ENCODE data around the gene FRMD3.
"Not testable (repeated sequence)": the region's sequence is repeated elsewhere in the genome, so short reads cannot be mapped to it uniquely, and the experiment has no call there.

The FRMD3 gene

GRCh38 chr9:83358493-83358892, 179.7 kb downstream of the FRMD3 start:
- H3K4me1 ChIP-seq (ENCODE audit: control insufficient read depth in 2 of 2, insufficient read depth in 2 of 2, low read length in 2 of 2); H3K9ac ChIP-seq (ENCODE audit: low read depth in 1 of 2, low read length in 2 of 2); H3K27me3 ChIP-seq (ENCODE audit: control insufficient read depth in 2 of 2, insufficient read depth in 2 of 2, low read length in 2 of 2); H3K36me3 ChIP-seq (ENCODE audit: control insufficient read depth in 2 of 2, insufficient read depth in 2 of 2, low read length in 2 of 2); H3K4me3 ChIP-seq (ENCODE audit: low read length in 2 of 2); H3K9me3 ChIP-seq (ENCODE audit: control insufficient read depth in 2 of 2, low read length in 2 of 2); H3K27ac ChIP-seq (ENCODE audit: low read depth in 2 of 2, low read length in 2 of 2): not testable (repeated sequence)

GRCh38 chr9:83355729-83356151, 182.5 kb downstream of the FRMD3 start:
- Histone ChIP-seq H3K36me3 (ENCODE audit: control insufficient read depth in 2 of 2, insufficient read depth in 2 of 2, low read length in 2 of 2) (no peaks in the 10 kb centered on the region), H3K27me3 (ENCODE audit: control insufficient read depth in 2 of 2, insufficient read depth in 2 of 2, low read length in 2 of 2) (no peaks in the 10 kb centered on the region), H3K4me1 (ENCODE audit: control insufficient read depth in 2 of 2, insufficient read depth in 2 of 2, low read length in 2 of 2) (no peaks in the 10 kb centered on the region), H3K9me3 (ENCODE audit: control insufficient read depth in 2 of 2, low read length in 2 of 2) (no peaks in the 10 kb centered on the region), H3K9ac (ENCODE audit: low read depth in 1 of 2, low read length in 2 of 2) (no peak overlapping the region), H3K27ac (ENCODE audit: low read depth in 2 of 2, low read length in 2 of 2) (no peak overlapping the region), H3K4me3 (ENCODE audit: low read length in 2 of 2) (no peak overlapping the region)

DNA sequence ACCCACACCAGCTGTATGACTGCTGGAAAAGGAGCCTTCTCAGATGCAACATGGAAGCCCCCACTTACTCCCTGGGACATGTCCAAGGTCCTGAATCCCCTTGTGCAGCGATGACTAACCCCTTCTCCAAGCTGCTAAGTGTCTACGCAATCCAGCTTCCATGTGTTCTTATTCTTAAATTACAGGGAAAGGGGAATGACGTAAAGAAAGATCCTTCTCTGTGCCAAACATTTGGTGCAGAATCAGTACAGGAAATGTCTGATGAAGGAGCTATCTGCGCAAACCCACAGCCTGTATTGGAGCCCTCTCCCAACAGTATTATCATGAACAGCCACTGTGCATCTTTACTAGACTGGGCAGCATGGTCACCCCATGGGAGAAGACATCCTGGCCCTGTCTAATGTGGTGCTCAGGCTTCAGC, 183.2 kb downstream of the FRMD3 start:
- no peaks in the 10 kb centered on the region for H3K27me3 ChIP-seq (ENCODE audit: control insufficient read depth in 2 of 2, insufficient read depth in 2 of 2, low read length in 2 of 2)
- no peak overlapping the region for H3K27ac ChIP-seq (ENCODE audit: low read depth in 2 of 2, low read length in 2 of 2)
- no peaks in the 10 kb centered on the region for H3K36me3 ChIP-seq (ENCODE audit: control insufficient read depth in 2 of 2, insufficient read depth in 2 of 2, low read length in 2 of 2)
- no peak overlapping the region for H3K4me3 ChIP-seq (ENCODE audit: low read length in 2 of 2)
- no peak overlapping the region for H3K9ac ChIP-seq (ENCODE audit: low read depth in 1 of 2, low read length in 2 of 2)
- no peaks in the 10 kb centered on the region for H3K9me3 ChIP-seq (ENCODE audit: control insufficient read depth in 2 of 2, low read length in 2 of 2)
- H3K4me1 ChIP-seq (ENCODE audit: control insufficient read depth in 2 of 2, insufficient read depth in 2 of 2, low read length in 2 of 2): no peaks in the 10 kb centered on the region

GRCh38 chr9:83349031-83349430, 189.2 kb downstream of the FRMD3 start:
- no peak overlapping the region for H3K4me3 ChIP-seq (ENCODE audit: low read length in 2 of 2)
- no peak overlapping the region for H3K27ac ChIP-seq (ENCODE audit: low read depth in 2 of 2, low read length in 2 of 2)
- H3K9me3 ChIP-seq (ENCODE audit: control insufficient read depth in 2 of 2, low read length in 2 of 2): no peaks in the 10 kb centered on the region
- no peaks in the 10 kb centered on the region for H3K4me1 ChIP-seq (ENCODE audit: control insufficient read depth in 2 of 2, insufficient read depth in 2 of 2, low read length in 2 of 2)
- no peaks in the 10 kb centered on the region for H3K27me3 ChIP-seq (ENCODE audit: control insufficient read depth in 2 of 2, insufficient read depth in 2 of 2, low read length in 2 of 2)
- H3K9ac ChIP-seq (ENCODE audit: low read depth in 1 of 2, low read length in 2 of 2): no peak overlapping the region
- no peaks in the 10 kb centered on the region for H3K36me3 ChIP-seq (ENCODE audit: control insufficient read depth in 2 of 2, insufficient read depth in 2 of 2, low read length in 2 of 2)

DNA sequence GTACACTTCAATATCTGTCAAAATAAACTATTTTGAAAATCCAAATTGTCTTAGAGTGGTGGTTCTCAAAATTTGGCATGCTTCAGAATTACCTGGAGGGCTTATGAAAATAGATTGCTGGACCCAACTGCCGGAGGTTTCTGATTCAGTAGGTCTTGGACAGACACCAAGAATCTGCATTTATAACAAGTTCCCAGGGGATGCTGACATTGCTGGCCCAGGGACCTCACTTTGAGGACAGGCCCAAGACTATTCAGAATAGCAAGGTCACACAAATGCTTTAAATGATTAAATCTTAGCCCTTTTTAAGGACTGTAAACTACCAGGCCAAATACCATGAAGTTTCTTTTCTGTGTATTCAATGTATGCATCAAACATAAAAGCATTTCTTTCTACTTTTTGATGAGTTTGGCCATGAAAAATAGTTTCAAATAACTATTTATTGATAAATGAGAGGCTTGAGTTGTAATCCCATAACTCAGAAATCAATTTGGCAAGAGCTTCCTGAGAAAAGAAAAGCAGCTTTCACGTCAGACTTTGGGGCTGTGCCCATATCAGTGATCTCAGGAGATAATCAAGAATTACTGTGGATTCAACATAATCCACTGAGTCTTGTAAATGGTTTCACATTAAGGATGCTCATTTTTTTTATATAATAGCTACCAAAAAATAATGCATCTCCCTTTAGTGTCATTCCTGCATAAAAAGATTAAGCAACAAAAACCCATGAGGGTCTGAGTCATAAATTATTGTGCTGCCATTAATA, 191.4 kb downstream of the FRMD3 start:
- no peak overlapping the region for H3K27ac ChIP-seq (ENCODE audit: low read depth in 2 of 2, low read length in 2 of 2)
- no peaks in the 10 kb centered on the region for H3K9me3 ChIP-seq (ENCODE audit: control insufficient read depth in 2 of 2, low read length in 2 of 2)
- no peak overlapping the region for H3K9ac ChIP-seq (ENCODE audit: low read depth in 1 of 2, low read length in 2 of 2)
- H3K36me3 ChIP-seq (ENCODE audit: control insufficient read depth in 2 of 2, insufficient read depth in 2 of 2, low read length in 2 of 2): peaks cover 0 to 3% of the 10 kb centered on the region in 2 donors
- H3K4me1 ChIP-seq (ENCODE audit: control insufficient read depth in 2 of 2, insufficient read depth in 2 of 2, low read length in 2 of 2): no peaks in the 10 kb centered on the region
- H3K4me3 ChIP-seq (ENCODE audit: low read length in 2 of 2): no peak overlapping the region
- no peaks in the 10 kb centered on the region for H3K27me3 ChIP-seq (ENCODE audit: control insufficient read depth in 2 of 2, insufficient read depth in 2 of 2, low read length in 2 of 2)

DNA sequence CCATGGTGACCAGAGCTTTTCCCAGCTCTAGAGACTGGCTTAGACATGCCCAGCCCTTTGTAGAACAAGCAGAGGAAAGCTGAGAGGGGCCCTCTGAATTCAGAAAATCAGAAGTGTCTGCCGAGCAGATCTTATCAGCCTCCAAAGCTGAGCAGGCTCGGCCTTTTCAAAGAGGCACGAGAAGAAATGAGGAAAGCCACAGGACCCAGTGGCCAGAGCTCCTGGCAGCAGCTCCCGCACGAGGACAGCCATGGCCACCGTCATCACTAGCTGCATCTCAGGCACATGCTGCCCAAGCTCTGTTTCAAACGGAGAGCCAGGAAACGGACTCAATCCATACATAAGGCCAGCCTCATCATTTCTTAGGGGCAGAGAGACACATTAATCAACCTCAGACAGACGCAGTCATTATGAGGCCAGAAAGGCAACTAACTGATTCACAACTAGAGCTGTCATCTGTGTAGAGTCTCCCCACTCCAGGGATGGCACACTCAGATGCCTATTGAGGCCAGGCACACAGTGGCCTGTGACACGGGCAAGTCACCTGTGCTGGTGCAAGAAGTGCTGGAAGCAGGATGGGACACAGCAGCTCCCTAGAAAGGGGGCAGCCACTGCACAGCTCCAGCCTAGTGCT, 194.7 kb downstream of the FRMD3 start:
- H3K27ac ChIP-seq (ENCODE audit: low read depth in 2 of 2, low read length in 2 of 2): no peak overlapping the region
- H3K36me3 ChIP-seq (ENCODE audit: control insufficient read depth in 2 of 2, insufficient read depth in 2 of 2, low read length in 2 of 2): peaks cover 0 to 3% of the 10 kb centered on the region in 2 donors
- no peaks in the 10 kb centered on the region for H3K27me3 ChIP-seq (ENCODE audit: control insufficient read depth in 2 of 2, insufficient read depth in 2 of 2, low read length in 2 of 2)
- H3K4me3 ChIP-seq (ENCODE audit: low read length in 2 of 2): no peak overlapping the region
- no peaks in the 10 kb centered on the region for H3K4me1 ChIP-seq (ENCODE audit: control insufficient read depth in 2 of 2, insufficient read depth in 2 of 2, low read length in 2 of 2)
- H3K9ac ChIP-seq (ENCODE audit: low read depth in 1 of 2, low read length in 2 of 2): no peak overlapping the region
- H3K9me3 ChIP-seq (ENCODE audit: control insufficient read depth in 2 of 2, low read length in 2 of 2): no peaks in the 10 kb centered on the region

DNA sequence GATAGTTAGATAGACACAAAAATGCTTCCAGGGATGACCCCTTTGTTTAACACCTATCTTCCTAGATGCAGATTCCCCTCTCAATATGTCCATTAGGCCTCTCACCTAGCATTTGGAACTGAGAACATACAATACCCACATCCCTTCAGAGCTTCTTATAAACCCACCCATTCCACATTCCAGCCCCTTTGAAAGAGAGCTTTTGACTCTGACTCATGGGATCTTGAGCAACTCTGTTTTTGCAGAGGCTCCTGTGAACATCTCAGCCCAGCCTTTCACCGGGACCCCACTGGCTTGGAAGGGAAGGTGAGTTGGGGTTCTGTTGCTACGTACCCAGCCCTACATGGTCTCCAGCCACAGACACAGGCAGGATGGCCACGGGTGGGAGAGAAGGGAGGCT, 195.5 kb downstream of the FRMD3 start:
- no peak overlapping the region for H3K4me3 ChIP-seq (ENCODE audit: low read length in 2 of 2)
- H3K27me3 ChIP-seq (ENCODE audit: control insufficient read depth in 2 of 2, insufficient read depth in 2 of 2, low read length in 2 of 2): no peaks in the 10 kb centered on the region
- H3K4me1 ChIP-seq (ENCODE audit: control insufficient read depth in 2 of 2, insufficient read depth in 2 of 2, low read length in 2 of 2): no peaks in the 10 kb centered on the region
- no peak overlapping the region for H3K27ac ChIP-seq (ENCODE audit: low read depth in 2 of 2, low read length in 2 of 2)
- peaks cover 0 to 3% of the 10 kb centered on the region in 2 donors for H3K36me3 ChIP-seq (ENCODE audit: control insufficient read depth in 2 of 2, insufficient read depth in 2 of 2, low read length in 2 of 2)
- no peak overlapping the region for H3K9ac ChIP-seq (ENCODE audit: low read depth in 1 of 2, low read length in 2 of 2)
- H3K9me3 ChIP-seq (ENCODE audit: control insufficient read depth in 2 of 2, low read length in 2 of 2): no peaks in the 10 kb centered on the region

- Histone ChIP-seq H3K27ac (ENCODE audit: low read depth in 2 of 2, low read length in 2 of 2) (no peak overlapping the region), H3K4me3 (ENCODE audit: low read length in 2 of 2) (no peak overlapping the region), H3K4me1 (ENCODE audit: control insufficient read depth in 2 of 2, insufficient read depth in 2 of 2, low read length in 2 of 2) (no peaks in the 10 kb centered on the region)
Observed at GRCh38 chr9:83342006-83342405, 196.2 kb downstream of the FRMD3 start.

DNA sequence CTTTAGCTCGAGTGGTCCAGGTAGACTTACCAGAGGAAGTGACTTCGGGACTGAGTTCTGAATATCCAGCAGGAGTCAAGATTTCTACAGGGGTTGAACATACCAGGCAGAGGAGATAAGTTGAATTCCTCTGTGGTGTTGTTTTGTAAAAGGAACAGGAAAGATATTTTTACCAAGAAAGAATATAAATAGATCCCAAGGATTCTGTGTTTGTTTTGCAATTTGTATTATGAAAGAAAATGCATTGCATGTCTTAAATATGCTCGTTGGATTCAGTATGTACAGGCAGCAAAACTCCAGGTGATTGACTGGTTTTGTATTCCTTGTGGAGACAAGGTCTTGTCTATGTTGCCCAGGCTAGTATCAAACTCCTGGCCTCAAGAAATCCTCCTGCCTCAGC, 197.8 kb downstream of the FRMD3 start:
- H3K4me3 ChIP-seq (ENCODE audit: low read length in 2 of 2): no peak overlapping the region
- no peak overlapping the region for H3K9ac ChIP-seq (ENCODE audit: low read depth in 1 of 2, low read length in 2 of 2)
- H3K9me3 ChIP-seq (ENCODE audit: control insufficient read depth in 2 of 2, low read length in 2 of 2): no peaks in the 10 kb centered on the region
- H3K27me3 ChIP-seq (ENCODE audit: control insufficient read depth in 2 of 2, insufficient read depth in 2 of 2, low read length in 2 of 2): no peaks in the 10 kb centered on the region
- H3K27ac ChIP-seq (ENCODE audit: low read depth in 2 of 2, low read length in 2 of 2): no peak overlapping the region
- H3K36me3 ChIP-seq (ENCODE audit: control insufficient read depth in 2 of 2, insufficient read depth in 2 of 2, low read length in 2 of 2): peaks cover 0 to 3% of the 10 kb centered on the region in 2 donors
- H3K4me1 ChIP-seq (ENCODE audit: control insufficient read depth in 2 of 2, insufficient read depth in 2 of 2, low read length in 2 of 2): no peaks in the 10 kb centered on the region

More at GRCh38 chr9:83342006-83342405, 196.2 kb downstream of the FRMD3 start:
- no peaks in the 10 kb centered on the region for H3K27me3 ChIP-seq (ENCODE audit: control insufficient read depth in 2 of 2, insufficient read depth in 2 of 2, low read length in 2 of 2)
- H3K36me3 ChIP-seq (ENCODE audit: control insufficient read depth in 2 of 2, insufficient read depth in 2 of 2, low read length in 2 of 2): peaks cover 0 to 3% of the 10 kb centered on the region in 2 donors
- H3K9ac ChIP-seq (ENCODE audit: low read depth in 1 of 2, low read length in 2 of 2): no peak overlapping the region
- no peaks in the 10 kb centered on the region for H3K9me3 ChIP-seq (ENCODE audit: control insufficient read depth in 2 of 2, low read length in 2 of 2)

DNA sequence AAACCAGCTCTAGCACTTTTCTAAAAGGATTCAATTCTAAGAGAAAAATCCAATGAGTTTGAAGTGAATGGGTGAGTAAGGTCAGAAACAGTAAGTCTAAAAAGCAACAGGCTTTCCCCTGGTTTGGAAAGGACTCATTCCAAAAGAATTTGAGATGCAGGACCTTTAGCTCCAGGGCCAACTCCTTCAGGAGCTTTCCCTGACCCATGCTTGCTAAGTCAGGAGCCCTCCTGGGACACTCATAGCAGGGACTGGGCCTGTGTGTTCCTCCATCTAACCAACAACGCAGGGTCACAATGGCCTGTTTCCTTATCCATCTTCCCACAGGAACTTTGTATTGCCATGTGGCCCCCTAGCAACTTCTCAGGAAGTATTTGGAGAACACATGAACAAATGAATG, 198.8 kb downstream of the FRMD3 start:
- peaks cover 0 to 3% of the 10 kb centered on the region in 2 donors for H3K36me3 ChIP-seq (ENCODE audit: control insufficient read depth in 2 of 2, insufficient read depth in 2 of 2, low read length in 2 of 2)
- no peaks in the 10 kb centered on the region for H3K4me1 ChIP-seq (ENCODE audit: control insufficient read depth in 2 of 2, insufficient read depth in 2 of 2, low read length in 2 of 2)
- H3K4me3 ChIP-seq (ENCODE audit: low read length in 2 of 2): no peak overlapping the region
- no peak overlapping the region for H3K9ac ChIP-seq (ENCODE audit: low read depth in 1 of 2, low read length in 2 of 2)
- no peak overlapping the region for H3K27ac ChIP-seq (ENCODE audit: low read depth in 2 of 2, low read length in 2 of 2)
- no peaks in the 10 kb centered on the region for H3K9me3 ChIP-seq (ENCODE audit: control insufficient read depth in 2 of 2, low read length in 2 of 2)
- no peaks in the 10 kb centered on the region for H3K27me3 ChIP-seq (ENCODE audit: control insufficient read depth in 2 of 2, insufficient read depth in 2 of 2, low read length in 2 of 2)

Data from mucosa of rectum (tissue), 2 donors.